Stimulated activated CD4-positive, alpha-beta T cell treated with anti-CD3 and anti-CD28 coated beads, Interleukin-4, amount 100 ng/mL, for 48 hours (primary cell): ENCODE results near the gene PSMB5.
"Not testable (repeated sequence)": the region's sequence is repeated elsewhere in the genome, so short reads cannot be mapped to it uniquely, and the experiment has no call there.

ENCODE experiments used
- DNase-seq, 2 donors: peaks; one replicate each; pipeline ENCODE4 v3.0.0-alpha.2; 2020; ENCODE audit warnings: low read depth in 2 of 2

The PSMB5 gene

GRCh38 chr14:23015618-23016017 is 19.1 kb downstream of the PSMB5 start:
- no peak for DNase-seq

- DNase-seq, result not testable (repeated sequence)
Observed at GRCh38 chr14:23013749-23014054, 21.0 kb downstream of the PSMB5 start.

- no peak for DNase-seq
Observed at GRCh38 chr14:23013054-23013748, 21.5 kb downstream of the PSMB5 start.

- peak; percentile 80 to 86 for DNase-seq
Observed at GRCh38 chr14:23009939-23010726, 24.6 kb downstream of the PSMB5 start, which contains the start of gene C14orf93. TSS of gene C14orf93 (minus strand) at chr14:23010143. CDS start at chr14:22999023, 11,120 bp downstream.

GRCh38 chr14:23009483-23009938 is 25.2 kb downstream of the PSMB5 start:
- no peak for DNase-seq

GRCh38 chr14:23008831-23009230 is 25.9 kb downstream of the PSMB5 start:
- DNase-seq, result no peak

DNA sequence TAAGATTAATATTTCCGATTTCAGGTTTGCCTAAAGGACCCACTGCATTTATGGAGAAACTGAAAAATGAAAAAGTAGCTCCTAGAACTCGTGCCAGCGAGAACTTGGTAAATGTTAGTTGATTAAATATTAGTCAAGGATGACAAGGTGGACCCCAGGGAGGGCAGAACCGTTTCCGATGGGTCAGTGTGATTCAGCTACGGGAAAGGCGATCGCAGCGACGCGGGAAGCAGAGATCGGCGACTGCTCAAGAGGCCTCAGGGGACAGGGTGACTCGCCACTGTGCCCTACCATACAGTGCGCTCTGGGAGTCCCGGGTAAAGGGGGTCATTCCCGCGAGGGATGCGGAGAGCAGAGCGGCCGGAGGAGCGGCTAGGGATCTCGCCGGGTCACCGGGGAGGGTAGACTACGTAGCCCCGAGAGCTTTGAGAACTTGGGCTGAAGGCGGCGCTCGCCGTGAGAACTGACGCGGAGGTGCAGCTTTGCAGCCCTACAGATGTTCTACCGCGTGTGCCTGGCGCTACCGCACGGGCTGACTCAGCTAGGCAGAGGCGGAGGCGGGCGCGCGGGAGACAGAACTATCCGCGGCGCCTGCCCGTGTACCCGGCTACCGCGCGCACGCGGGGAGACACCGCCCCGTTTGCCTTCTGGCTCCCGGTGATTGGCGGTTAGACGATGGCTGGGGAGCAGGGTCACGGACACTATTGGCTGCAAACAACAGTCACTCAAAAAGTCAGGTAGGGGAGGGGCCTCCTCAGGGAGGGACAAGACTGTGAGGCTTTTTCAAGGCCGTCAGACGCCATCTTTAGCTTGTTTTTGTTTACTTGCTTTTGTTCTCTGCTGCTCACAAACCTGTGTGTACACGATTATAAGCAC is 27.9 kb downstream of the PSMB5 start:
- peak; percentile 93 to 96 for DNase-seq

DNA sequence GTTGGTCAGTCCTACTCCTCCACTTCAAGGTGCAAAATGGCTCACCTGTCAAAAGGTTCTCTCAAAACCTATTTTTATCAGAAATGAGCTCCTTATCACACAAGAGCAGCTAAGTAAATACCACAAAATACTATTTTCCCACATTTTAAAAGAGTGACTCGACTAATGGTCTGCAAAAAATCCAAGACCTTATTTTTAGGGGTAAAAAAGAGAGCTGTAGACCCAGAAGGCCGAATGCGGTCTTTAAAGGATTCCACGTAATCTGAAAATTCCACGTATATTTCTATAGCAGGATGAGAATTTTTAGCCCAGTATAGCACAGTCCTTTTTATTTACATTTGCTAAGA is 28.5 kb downstream of the PSMB5 start:
- no peak for DNase-seq

GRCh38 chr14:23005451-23006187 is 29.1 kb downstream of the PSMB5 start:
- no peak for DNase-seq

DNA sequence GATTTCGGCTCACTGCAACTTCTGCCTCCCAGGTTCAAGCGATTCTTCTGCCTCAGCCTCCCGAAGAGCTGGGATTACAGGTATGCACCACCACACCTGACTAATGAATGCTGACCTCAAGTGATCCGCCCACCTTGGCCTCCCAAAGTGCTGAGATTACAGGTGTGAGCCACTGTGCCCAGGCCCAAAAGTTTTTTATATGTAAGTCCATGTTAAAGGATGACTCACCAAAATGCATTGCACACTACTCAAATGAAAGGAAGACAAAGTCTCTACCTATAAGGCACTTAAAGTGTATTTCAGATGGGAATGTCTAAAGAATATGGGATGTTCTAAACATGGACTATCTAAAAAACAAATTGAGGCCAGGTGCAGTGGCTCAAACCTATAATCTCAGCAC is 30.4 kb downstream of the PSMB5 start:
- not testable (repeated sequence) for DNase-seq

- DNase-seq, result no peak
Observed at GRCh38 chr14:23002592-23002991, 32.1 kb downstream of the PSMB5 start.

DNA sequence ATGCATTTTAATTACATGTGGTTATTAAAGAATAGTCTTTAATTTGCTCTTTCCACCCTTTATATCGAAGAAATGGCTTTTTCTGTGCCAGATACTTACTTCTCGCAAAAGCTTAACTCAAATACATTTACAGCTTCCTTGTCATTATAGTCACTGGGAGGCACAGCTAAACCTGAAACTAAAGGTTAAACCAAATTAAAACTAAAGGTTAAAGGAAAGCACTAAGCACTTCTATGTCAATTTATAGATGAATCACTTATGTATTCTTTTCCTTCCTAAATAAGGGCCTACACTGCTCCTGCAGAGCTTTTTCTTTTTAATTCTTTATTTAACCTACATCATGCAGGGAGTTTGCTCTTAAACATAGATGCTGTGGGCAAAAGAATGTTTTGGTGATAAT is 33.8 kb downstream of the PSMB5 start:
- DNase-seq, result no peak

- DNase-seq, result no peak
Observed at GRCh38 chr14:22998329-22999012, 36.2 kb downstream of the PSMB5 start.

DNA sequence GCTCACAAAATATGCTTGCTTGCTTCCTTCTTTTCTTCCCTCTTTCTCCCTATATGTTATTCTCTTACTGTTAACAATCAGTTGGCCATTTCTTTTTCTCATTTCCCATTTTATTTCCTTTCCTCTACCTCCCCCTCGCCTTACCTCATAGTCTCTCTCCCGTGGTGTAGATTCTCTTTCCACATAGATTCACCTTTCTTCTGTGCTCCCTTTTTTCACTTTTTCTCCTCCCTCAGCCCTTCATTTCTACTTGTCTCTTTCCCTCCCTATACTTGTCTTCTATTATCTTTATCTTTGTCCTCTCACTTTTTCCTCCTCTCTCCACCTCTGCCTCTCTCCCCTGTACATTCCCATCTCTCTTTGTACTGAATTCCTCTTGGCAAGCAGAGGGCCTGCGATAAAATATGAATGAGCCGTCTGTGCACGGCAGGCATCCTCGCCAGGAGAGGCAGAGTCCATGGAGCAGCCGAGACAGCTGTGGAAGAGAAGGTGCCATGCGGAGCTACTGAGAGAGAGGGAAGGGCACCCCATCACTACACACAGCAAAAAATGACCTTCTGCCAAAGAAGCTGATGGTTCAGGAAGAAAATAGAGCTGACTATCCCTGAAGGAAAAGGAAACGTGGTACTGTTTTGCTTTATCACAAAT is 36.9 kb downstream of the PSMB5 start:
- no peak for DNase-seq

GRCh38 chr14:22996768-22997654 is 37.7 kb downstream of the PSMB5 start:
- no peak for DNase-seq

DNA sequence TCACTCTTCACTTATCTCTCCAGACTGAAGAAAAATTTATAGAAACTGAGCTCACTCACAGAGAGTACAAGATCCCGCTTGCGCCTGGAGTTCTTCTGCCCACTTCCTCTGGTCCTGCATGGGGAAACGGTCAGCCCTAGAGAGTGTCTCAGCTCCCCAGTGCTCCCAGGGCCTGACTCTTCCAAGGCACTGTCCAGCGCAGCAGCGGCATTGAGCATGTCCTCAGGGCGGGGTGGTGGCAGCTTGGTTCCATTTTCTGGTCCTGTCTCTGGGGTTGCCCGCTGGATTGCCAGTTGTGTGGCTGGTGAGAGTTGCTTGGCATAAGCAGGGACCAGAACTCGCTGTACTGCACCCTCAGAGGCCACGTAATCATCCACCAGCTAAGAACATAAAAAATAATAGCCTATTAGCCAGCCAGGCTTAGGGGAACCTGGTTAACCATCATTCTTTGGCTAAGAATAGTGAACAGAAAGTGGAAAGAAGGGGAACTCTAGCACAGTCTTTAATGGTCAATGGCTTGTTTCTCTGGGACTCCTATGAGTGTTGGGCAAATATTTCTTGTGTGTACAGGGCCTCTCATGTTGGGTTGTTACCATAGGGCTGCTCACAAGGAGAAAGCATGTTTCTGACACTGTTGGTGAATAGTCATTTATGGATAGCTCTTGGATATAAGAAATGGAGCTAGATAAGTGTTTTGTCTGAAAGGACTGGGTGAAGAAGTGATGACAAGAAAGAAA is 38.6 kb downstream of the PSMB5 start:
- no peak for DNase-seq

DNA sequence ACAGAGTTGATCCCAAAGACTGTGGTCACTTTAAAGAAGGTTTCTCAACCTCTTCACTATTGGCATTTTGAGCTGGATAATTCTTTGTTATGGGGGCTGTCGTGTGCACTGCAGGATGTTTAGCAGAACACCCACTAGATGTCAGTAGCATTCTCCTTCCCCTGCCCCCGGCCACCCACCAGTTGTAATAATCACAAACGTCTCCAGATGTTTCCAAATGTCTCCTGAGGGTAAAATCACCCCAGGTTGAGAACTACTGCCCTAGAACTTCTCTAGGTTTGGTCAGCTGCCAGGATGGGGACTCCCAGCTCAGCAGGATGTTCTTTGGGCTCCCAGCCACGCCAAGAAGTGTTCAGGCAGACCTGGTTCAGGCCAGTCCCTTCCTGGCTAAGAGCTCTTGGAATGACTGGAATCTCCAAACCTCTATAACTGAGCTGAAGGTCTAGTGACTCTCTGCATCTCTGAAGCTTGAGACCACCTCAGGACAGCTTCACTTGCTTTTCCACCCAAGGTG is 39.9 kb downstream of the PSMB5 start:
- DNase-seq, result no peak

- no peak for DNase-seq
Observed at GRCh38 chr14:22993517-22993916, 41.2 kb downstream of the PSMB5 start.

DNA sequence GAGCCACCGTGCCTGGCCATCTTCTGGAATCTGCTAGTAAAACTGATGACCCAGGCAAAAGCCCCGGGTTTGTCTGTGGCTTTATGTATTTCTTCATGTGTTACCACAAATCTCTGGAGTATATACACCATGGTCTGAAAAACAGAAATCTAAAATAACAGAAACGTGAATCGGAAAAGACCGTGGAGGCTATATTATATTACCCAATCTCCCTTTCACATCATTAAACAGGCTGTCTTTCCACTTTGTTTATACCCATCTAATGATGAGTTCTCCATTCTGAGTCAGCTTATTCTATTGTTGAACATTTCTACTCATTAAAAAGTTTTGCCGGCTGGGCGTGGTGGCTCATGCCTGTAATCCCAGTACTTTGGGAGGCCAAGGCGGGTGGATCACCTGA is 42.8 kb downstream of the PSMB5 start:
- no peak for DNase-seq
